Measurements from ENCODE around the gene EIF5. TPM values are rescaled to one million over a fixed set of nuclear protein-coding genes. Genes with fewer than 3 reads are reported as not detected.
A peak's percentile ranks its signal among the peaks of the same experiment; 100 is the strongest.

EIF5 gene
- polyA plus RNA-seq, 1 donor: 197 TPM

- H3K4me3 ChIP-seq (ENCODE audit: low read length): no peak overlapping the region
- DNase-seq: no peak
- H3K9me3 ChIP-seq (ENCODE audit: control insufficient read depth, low read depth, low read length): no peaks in the 10 kb centered on the region
- H3K36me3 ChIP-seq (ENCODE audit: control insufficient read depth, insufficient read depth, low read length): no peaks in the 10 kb centered on the region
- H3K27me3 ChIP-seq (ENCODE audit: control insufficient read depth, insufficient read depth, low read length): no peaks in the 10 kb centered on the region
- no CpG with 5 or more reads among the region's 6 CpGs for WGBS (ENCODE audit: insufficient coverage, low lambda C conversion rate)
- H3K4me1 ChIP-seq (ENCODE audit: control insufficient read depth, insufficient read depth, low read length): no peaks in the 10 kb centered on the region
- H3K27ac ChIP-seq (ENCODE audit: low read length): no peak overlapping the region
These were observed 15.2 kb upstream of the EIF5 start for GRCh38 chr14:103318750-103319419.

DNA sequence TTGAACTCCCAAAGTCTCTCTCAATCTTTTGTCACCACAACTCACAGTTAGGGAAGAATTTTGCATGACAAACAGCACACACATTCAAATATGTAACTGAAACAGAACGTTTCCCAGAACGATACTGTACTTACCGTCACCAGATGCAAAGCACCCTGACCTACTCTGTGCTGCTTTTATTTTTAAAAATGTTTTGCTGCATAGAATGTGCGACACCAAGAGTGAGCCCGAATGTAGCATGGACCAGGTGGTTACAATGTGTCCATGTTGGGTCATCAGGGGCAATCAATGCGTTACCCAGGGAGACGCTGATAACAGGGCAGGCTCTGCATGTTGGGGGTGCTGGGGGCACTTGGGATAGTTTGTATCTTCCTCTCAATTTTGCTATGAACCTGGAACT is 14.6 kb upstream of the EIF5 start:
- Histone ChIP-seq H3K27me3 (ENCODE audit: control insufficient read depth, insufficient read depth, low read length) (no peaks in the 10 kb centered on the region), H3K4me1 (ENCODE audit: control insufficient read depth, insufficient read depth, low read length) (no peaks in the 10 kb centered on the region), H3K36me3 (ENCODE audit: control insufficient read depth, insufficient read depth, low read length) (no peaks in the 10 kb centered on the region), H3K4me3 (ENCODE audit: low read length) (no peak overlapping the region), H3K9me3 (ENCODE audit: control insufficient read depth, low read depth, low read length) (no peaks in the 10 kb centered on the region), H3K27ac (ENCODE audit: low read length) (no peak overlapping the region)
- 100% methylated on average over 1 of the region's 7 CpGs for WGBS (ENCODE audit: insufficient coverage, low lambda C conversion rate)
- DNase-seq: no peak

DNA sequence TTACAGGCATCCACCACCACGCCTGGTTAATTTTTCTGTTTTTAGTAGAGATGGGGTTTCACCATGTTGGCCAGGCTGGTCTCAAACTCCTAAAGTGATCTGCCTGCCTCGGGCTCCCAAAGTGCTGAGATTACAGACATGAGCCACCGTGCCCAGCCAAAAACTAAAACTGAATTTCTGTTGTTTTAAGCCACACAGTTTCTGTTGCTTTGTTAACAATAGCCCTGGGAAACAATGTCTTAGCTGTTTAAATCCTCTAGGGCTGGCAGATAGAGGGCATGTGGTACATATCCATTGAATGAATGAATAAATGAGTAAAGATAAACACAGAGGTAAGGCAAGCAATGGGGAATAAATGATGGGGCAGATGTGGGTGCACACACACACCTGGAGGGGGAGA is 8.0 kb upstream of the EIF5 start:
- no peaks in the 10 kb centered on the region for H3K27me3 ChIP-seq (ENCODE audit: control insufficient read depth, insufficient read depth, low read length)
- WGBS (ENCODE audit: insufficient coverage, low lambda C conversion rate): no CpG with 5 or more reads among the region's 3 CpGs
- H3K27ac ChIP-seq (ENCODE audit: low read length): no peak overlapping the region
- H3K9me3 ChIP-seq (ENCODE audit: control insufficient read depth, low read depth, low read length): no peaks in the 10 kb centered on the region
- no peak for DNase-seq
- no peak overlapping the region for H3K4me3 ChIP-seq (ENCODE audit: low read length)
- H3K4me1 ChIP-seq (ENCODE audit: control insufficient read depth, insufficient read depth, low read length): no peaks in the 10 kb centered on the region
- H3K36me3 ChIP-seq (ENCODE audit: control insufficient read depth, insufficient read depth, low read length): no peaks in the 10 kb centered on the region

DNA sequence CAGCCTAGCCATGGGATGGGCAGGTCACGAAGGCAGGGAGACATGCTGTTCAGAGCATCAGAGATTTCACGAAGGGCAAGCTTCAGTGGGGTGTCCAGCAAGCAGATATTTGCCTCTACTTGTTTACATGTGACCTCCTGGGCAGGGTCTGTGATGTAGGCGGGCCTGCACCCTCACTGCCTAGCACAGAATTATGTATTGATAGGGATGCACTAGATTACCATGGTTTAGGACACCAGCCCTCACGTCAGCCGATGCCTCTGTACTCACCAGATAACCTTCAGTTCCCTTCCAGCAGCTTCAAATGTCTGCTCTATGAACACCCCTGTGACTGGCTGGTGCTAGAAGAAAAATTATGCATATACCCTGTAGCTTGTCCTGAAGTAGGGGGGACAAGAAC is 5.1 kb upstream of the EIF5 start:
- no peak for DNase-seq
- Histone ChIP-seq H3K27ac (ENCODE audit: low read length) (no peak overlapping the region), H3K4me1 (ENCODE audit: control insufficient read depth, insufficient read depth, low read length) (peaks cover 6% of the 10 kb centered on the region), H3K9me3 (ENCODE audit: control insufficient read depth, low read depth, low read length) (no peaks in the 10 kb centered on the region), H3K36me3 (ENCODE audit: control insufficient read depth, insufficient read depth, low read length) (no peaks in the 10 kb centered on the region), H3K27me3 (ENCODE audit: control insufficient read depth, insufficient read depth, low read length) (no peaks in the 10 kb centered on the region), H3K4me3 (ENCODE audit: low read length) (no peak overlapping the region)
- WGBS (ENCODE audit: insufficient coverage, low lambda C conversion rate): no CpG with 5 or more reads among the region's 5 CpGs

GRCh38 chr14:103329401-103330347 is 4.4 kb upstream of the EIF5 start:
- no peaks in the 10 kb centered on the region for H3K36me3 ChIP-seq (ENCODE audit: control insufficient read depth, insufficient read depth, low read length)
- no peaks in the 10 kb centered on the region for H3K9me3 ChIP-seq (ENCODE audit: control insufficient read depth, low read depth, low read length)
- no peak overlapping the region for H3K4me3 ChIP-seq (ENCODE audit: low read length)
- H3K27ac ChIP-seq (ENCODE audit: low read length): no peak overlapping the region
- no peaks in the 10 kb centered on the region for H3K27me3 ChIP-seq (ENCODE audit: control insufficient read depth, insufficient read depth, low read length)
- WGBS (ENCODE audit: insufficient coverage, low lambda C conversion rate): 92% methylated on average over 2 of the region's 14 CpGs
- peaks cover 6% of the 10 kb centered on the region for H3K4me1 ChIP-seq (ENCODE audit: control insufficient read depth, insufficient read depth, low read length)
- peak; percentile 26 to 47 for DNase-seq

- Histone ChIP-seq H3K9me3 (ENCODE audit: control insufficient read depth, low read depth, low read length) (no peaks in the 10 kb centered on the region), H3K4me1 (ENCODE audit: control insufficient read depth, insufficient read depth, low read length) (peaks cover 6% of the 10 kb centered on the region), H3K27ac (ENCODE audit: low read length) (no peak overlapping the region), H3K4me3 (ENCODE audit: low read length) (no peak overlapping the region), H3K36me3 (ENCODE audit: control insufficient read depth, insufficient read depth, low read length) (peaks cover under 1% of the 10 kb centered on the region), H3K27me3 (ENCODE audit: control insufficient read depth, insufficient read depth, low read length) (no peaks in the 10 kb centered on the region)
- no peak for DNase-seq
- WGBS (ENCODE audit: insufficient coverage, low lambda C conversion rate): 88% methylated on average over 2 of the region's 2 CpGs
These were observed 3.5 kb upstream of the EIF5 start for GRCh38 chr14:103330536-103330935.

DNA sequence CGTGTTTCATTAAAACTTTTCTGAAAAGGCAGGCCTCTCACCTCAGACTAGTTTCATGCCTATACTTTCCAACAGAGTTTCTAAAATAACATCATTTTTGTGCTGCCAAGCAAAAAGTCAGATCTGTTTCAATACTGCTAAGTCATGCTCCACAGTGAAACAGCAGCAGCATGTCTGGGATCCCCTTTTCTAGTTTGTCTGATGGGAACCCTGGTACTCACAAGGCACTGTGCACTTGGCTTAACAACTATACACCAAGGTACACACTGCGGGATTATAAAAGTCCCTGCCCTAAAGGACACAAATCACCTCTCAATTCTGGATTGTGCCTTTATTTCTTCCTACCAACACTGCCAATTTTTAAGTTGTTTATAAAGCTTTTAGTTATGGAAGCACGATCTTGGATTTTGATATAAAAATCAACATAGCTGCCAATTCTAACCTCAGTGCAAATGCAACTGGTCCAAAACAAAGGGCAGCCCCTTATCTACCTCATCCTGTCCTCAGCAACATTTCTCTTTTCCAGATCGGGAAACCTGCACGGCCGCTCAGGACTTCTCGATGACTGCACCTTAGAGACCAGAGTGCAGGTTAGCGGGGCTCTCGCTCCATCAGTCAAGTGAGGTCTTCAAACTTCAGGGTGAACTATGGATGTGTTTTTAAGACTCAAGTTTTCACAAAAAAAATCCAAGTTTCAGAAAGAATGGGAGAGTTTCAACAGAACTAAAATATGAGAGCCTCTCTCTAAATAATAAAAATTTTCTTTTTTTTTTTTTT is 1.7 kb upstream of the EIF5 start:
- no peaks in the 10 kb centered on the region for H3K9me3 ChIP-seq (ENCODE audit: control insufficient read depth, low read depth, low read length)
- peaks cover 19% of the 10 kb centered on the region for H3K36me3 ChIP-seq (ENCODE audit: control insufficient read depth, insufficient read depth, low read length)
- H3K4me1 ChIP-seq (ENCODE audit: control insufficient read depth, insufficient read depth, low read length): peaks cover 14% of the 10 kb centered on the region
- DNase-seq: no peak
- H3K27ac ChIP-seq (ENCODE audit: low read length): peak overlapping the region; percentile 97
- no peaks in the 10 kb centered on the region for H3K27me3 ChIP-seq (ENCODE audit: control insufficient read depth, insufficient read depth, low read length)
- H3K4me3 ChIP-seq (ENCODE audit: low read length): peak overlapping the region; percentile 80
- WGBS (ENCODE audit: insufficient coverage, low lambda C conversion rate): 77% methylated on average over 1 of the region's 9 CpGs

GRCh38 chr14:103334644-103335622 is 896 bp downstream of the EIF5 start:
- Histone ChIP-seq H3K4me1 (ENCODE audit: control insufficient read depth, insufficient read depth, low read length) (peaks cover 17% of the 10 kb centered on the region), H3K9me3 (ENCODE audit: control insufficient read depth, low read depth, low read length) (no peaks in the 10 kb centered on the region)
- WGBS (ENCODE audit: insufficient coverage, low lambda C conversion rate): 0% methylated on average over 2 of the region's 97 CpGs

DNA sequence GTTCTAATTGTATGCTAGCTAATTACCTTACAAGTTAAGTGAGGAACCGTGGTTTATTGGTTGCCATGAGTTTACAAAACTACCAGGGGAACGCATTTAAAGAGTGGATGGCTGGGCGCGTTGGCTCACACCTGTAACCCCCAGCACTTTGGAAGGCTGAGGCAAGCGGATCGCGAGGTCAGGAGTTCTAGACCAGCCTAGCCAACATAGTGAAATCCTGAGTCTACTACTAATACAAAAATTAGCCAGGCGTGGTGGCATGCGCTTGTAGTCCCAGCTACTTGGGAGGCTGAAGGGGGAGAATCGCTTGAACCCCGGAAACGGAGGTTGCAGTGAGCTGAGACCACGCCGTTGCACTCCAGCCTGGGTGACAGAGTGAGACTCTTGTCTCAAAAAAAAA is 2.2 kb downstream of the EIF5 start:
- no CpG with 5 or more reads among the region's 14 CpGs for WGBS (ENCODE audit: insufficient coverage, low lambda C conversion rate)
- no peak for DNase-seq
- peaks cover 58% of the 10 kb centered on the region for H3K36me3 ChIP-seq (ENCODE audit: control insufficient read depth, insufficient read depth, low read length)
- H3K4me3 ChIP-seq (ENCODE audit: low read length): peak overlapping the region; percentile 64
- H3K4me1 ChIP-seq (ENCODE audit: control insufficient read depth, insufficient read depth, low read length): peaks cover 17% of the 10 kb centered on the region
- no peaks in the 10 kb centered on the region for H3K27me3 ChIP-seq (ENCODE audit: control insufficient read depth, insufficient read depth, low read length)
- no peaks in the 10 kb centered on the region for H3K9me3 ChIP-seq (ENCODE audit: control insufficient read depth, low read depth, low read length)
- no peak overlapping the region for H3K27ac ChIP-seq (ENCODE audit: low read length)

More at GRCh38 chr14:103334644-103335622, 896 bp downstream of the EIF5 start:
- DNase-seq: peak; percentile 73 to 92
- Histone ChIP-seq H3K27me3 (ENCODE audit: control insufficient read depth, insufficient read depth, low read length) (no peaks in the 10 kb centered on the region), H3K36me3 (ENCODE audit: control insufficient read depth, insufficient read depth, low read length) (peaks cover 45% of the 10 kb centered on the region), H3K4me3 (ENCODE audit: low read length) (peak overlapping the region; percentile 64), H3K27ac (ENCODE audit: low read length) (peak overlapping the region; percentile 88)
